ENCODE results near the gene FRK.

The FRK gene

DNA sequence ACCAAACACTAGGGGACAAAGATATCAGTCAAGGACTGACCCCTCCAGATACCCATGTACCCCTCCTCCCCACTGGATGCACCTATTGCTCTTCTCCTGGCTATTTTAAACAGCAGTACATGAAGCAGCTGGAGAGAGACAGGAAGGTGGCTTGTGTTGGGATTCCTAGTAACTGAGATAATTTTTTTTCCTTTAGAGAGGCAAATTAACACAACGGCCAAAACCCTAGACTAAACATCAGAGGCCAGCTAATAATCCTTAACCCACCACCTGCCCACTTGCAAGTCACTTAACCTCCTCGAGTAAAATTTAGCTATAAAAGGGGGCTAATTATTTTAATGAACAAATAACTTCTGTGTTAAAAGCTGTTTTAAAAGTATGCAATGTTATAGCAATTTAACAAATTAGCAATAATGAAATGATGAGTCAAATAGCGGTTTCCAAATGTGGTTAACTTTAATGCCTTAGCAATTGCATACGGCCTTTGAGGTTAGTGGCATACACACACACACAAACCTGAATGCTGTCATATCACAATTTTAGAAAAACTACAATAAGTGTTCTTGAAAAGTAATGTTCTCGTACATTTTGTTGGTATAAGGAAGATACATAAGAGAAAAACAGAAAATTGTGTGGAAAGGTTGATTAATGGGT, 151.7 kb downstream of the FRK start:
- no peaks in the 10 kb centered on the region for H3K4me1 ChIP-seq (ENCODE audit: control insufficient read depth, insufficient read depth, low read length)
- H3K9me3 ChIP-seq (ENCODE audit: control insufficient read depth, insufficient read depth, low read depth, low read length) = no peaks in the 10 kb centered on the region
- POLR2A ChIA-PET = no interaction called here
- CTCF ChIA-PET = interaction anchor here (0.6 to 1.6 kb wide), 5 partner anchors 9 to 443 kb away, joined by 3 to 6 read pairs (median 4); no protein-coding TSS in a partner anchor
- H3K4me3 ChIP-seq (ENCODE audit: low read depth, low read length) = no peak overlapping the region
- no peak overlapping the region for H3K27ac ChIP-seq (ENCODE audit: extremely low read depth, low read depth, low read length)
- TF ChIP-seq ZNF354C (tag by site-specific recombination; IDR thresholded peaks at IDR 0.05; ENCODE audit: borderline replicate concordance, low read depth) = no peak
- TF ChIP-seq ZNF169 (tag by site-specific recombination; IDR thresholded peaks at IDR 0.05) = no peak
- TF ChIP-seq GLIS2 (tag by site-specific recombination; IDR thresholded peaks at IDR 0.05) = no peak
- TF ChIP-seq BCL11B (tag by site-specific recombination; IDR thresholded peaks at IDR 0.05; ENCODE audit: low read depth) = no peak
- no peak for TF ChIP-seq ZNF692 (tag by site-specific recombination; IDR thresholded peaks at IDR 0.05)
- TF ChIP-seq ZNF670 (tag by site-specific recombination; IDR thresholded peaks at IDR 0.05; ENCODE audit: low read depth) = no peak
- no peak for TF ChIP-seq ZNF221 (tag by site-specific recombination; IDR thresholded peaks at IDR 0.05; ENCODE audit: borderline replicate concordance)
- no peak for TF ChIP-seq ZNF558 (tag by site-specific recombination; IDR thresholded peaks at IDR 0.05)
- TF ChIP-seq ZNF585B (tag by site-specific recombination; IDR thresholded peaks at IDR 0.05) = no peak
- no peaks in the 10 kb centered on the region for H3K36me3 ChIP-seq (ENCODE audit: control insufficient read depth in 2 of 2, insufficient read depth in 1 of 2, low read length in 2 of 2)

DNA sequence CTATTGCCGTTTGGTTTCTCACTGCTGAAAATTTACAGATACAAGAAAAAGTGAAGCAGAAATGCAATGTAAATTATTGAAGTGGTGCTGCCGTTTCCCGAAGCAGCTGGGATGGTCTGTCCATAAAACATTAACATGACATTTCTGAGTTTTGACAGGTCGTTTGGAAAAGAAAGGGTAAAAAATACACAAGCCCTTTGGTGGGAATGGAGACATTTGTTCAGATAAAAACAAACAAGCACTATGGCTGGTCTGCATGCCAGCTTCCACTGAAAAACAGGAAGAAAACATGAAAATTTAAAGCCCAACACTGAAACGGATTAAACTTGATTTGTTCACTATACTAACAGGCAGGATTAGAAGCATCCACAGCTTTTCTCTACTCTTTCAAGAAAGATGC, 155.2 kb downstream of the FRK start:
- TF ChIP-seq ZFP3 (tag by site-specific recombination; IDR thresholded peaks at IDR 0.05; ENCODE audit: low read depth) = no peak
- no peak for TF ChIP-seq ZNF660 (tag by site-specific recombination; IDR thresholded peaks at IDR 0.05)
- TF ChIP-seq RBAK (tag by site-specific recombination; IDR thresholded peaks at IDR 0.05) = no peak
- TF ChIP-seq SCRT1 (tag by site-specific recombination; IDR thresholded peaks at IDR 0.05; ENCODE audit: borderline replicate concordance) = no peak
- TF ChIP-seq ZNF571 (tag by site-specific recombination; IDR thresholded peaks at IDR 0.05) = no peak
- TF ChIP-seq, protein P1, sequence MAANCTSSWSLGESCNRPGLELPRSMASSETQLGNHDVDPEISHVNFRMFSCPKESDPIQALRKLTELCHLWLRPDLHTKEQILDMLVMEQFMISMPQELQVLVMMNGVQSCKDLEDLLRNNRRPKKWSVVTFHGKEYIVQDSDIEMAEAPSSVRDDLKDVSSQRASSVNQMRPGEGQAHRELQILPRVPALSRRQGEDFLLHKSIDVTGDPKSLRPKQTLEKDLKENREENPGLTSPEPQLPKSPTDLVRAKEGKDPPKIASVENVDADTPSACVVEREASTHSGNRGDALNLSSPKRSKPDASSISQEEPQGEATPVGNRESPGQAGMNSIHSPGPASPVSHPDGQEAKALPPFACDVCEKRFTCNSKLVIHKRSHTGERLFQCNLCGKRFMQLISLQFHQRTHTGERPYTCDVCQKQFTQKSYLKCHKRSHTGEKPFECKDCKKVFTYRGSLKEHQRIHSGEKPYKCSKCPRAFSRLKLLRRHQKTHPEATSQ (tag by site-specific recombination; IDR thresholded peaks at IDR 0.05) = no peak
- TF ChIP-seq YY1 (tag by site-specific recombination; IDR thresholded peaks at IDR 0.05) = no peak
- no peak for TF ChIP-seq ZNF175 (tag by site-specific recombination; IDR thresholded peaks at IDR 0.05)
- TF ChIP-seq, protein P2, sequence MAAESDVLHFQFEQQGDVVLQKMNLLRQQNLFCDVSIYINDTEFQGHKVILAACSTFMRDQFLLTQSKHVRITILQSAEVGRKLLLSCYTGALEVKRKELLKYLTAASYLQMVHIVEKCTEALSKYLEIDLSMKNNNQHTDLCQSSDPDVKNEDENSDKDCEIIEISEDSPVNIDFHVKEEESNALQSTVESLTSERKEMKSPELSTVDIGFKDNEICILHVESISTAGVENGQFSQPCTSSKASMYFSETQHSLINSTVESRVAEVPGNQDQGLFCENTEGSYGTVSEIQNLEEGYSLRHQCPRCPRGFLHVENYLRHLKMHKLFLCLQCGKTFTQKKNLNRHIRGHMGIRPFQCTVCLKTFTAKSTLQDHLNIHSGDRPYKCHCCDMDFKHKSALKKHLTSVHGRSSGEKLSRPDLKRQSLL (tag by site-specific recombination; IDR thresholded peaks at IDR 0.05) = no peak
- no peak for TF ChIP-seq ZNF626 (tag by site-specific recombination; IDR thresholded peaks at IDR 0.05)
- Histone ChIP-seq H3K4me1 (ENCODE audit: control insufficient read depth, insufficient read depth, low read length) (no peaks in the 10 kb centered on the region), H3K4me3 (ENCODE audit: low read depth, low read length) (no peak overlapping the region), H3K27ac (ENCODE audit: extremely low read depth, low read depth, low read length) (no peak overlapping the region), H3K9me3 (ENCODE audit: control insufficient read depth, insufficient read depth, low read depth, low read length) (no peaks in the 10 kb centered on the region), H3K36me3 (ENCODE audit: control insufficient read depth in 2 of 2, insufficient read depth in 1 of 2, low read length in 2 of 2) (no peaks in the 10 kb centered on the region)
- CTCF ChIA-PET = interaction anchor here (0.6 to 0.7 kb wide), 2 partner anchors 179 to 413 kb away, joined by 3 read pairs; no protein-coding TSS in a partner anchor
- POLR2A ChIA-PET = no interaction called here

Measured in HEK293 (cell line).